Measurements from ENCODE around the gene SLC2A10.

The SLC2A10 gene

DNA sequence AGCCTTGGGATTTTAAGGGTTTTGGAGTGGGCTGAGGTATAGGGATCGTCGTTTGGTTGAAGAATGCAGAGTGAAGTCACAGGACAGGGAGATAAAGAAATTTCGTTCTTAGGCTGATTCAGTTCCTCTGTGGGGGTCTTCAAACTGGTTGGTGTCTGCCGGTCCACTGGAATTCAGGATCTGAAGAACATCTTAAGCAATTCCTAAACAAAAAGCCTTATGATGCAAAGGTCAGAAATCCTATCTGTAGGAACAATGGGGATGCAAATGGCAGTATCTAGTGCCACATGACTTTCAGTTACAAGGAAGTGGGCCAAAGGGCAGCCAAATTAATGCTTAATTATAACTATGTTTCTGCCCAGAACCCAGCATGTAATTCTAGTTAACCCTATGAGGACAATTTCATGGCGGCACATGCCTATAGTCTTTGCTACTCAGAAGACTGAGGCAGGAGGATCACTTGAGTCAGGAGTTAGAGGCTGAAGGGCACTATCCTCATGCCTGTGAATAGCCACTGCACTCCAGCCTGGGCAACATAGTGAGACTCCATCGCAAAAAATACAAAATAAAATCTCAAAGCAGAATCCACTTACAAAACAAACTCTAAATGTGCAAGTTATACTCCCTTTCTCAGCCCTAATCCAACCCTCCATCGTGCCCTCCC, 4.6 kb upstream of the SLC2A10 start:
- no peak for DNase-seq

DNA sequence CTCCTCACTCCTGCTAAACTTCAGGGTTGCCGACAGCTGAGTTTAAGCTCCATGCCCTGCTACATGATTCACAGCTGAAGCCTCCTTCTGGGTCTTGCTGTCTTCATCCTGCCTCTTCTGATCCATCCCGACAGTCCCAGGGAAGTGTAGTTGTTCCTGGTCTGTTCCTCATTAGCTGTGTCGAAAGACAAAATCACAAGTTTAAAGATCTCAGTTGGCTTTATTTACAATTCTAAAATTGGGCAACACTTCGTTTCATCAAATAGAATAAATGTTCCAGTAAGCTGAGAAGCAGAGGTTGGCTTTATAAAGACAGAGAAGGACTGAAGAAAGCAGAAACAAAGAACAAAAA, 4.1 kb upstream of the SLC2A10 start:
- DNase-seq: no peak

DNA sequence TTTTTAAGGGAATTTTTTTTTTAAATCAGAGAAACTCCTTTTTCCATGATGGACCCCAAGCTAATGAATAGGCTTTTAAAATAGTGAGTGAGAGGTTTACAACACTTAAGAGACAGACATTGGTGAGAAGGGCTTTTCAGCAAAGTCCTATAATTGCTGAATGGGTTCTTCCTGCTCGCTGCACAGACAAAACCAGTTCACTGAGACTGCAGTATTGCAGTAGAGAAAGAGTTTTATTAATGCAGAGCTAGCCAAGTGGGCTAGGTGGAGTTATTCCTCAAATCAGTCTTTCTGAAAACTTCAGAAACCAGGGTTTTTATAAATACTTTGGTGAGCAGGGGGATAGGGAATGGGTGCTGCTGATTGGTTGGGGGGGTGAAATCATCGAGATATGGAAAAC, 3.2 kb upstream of the SLC2A10 start:
- DNase-seq: no peak

DNA sequence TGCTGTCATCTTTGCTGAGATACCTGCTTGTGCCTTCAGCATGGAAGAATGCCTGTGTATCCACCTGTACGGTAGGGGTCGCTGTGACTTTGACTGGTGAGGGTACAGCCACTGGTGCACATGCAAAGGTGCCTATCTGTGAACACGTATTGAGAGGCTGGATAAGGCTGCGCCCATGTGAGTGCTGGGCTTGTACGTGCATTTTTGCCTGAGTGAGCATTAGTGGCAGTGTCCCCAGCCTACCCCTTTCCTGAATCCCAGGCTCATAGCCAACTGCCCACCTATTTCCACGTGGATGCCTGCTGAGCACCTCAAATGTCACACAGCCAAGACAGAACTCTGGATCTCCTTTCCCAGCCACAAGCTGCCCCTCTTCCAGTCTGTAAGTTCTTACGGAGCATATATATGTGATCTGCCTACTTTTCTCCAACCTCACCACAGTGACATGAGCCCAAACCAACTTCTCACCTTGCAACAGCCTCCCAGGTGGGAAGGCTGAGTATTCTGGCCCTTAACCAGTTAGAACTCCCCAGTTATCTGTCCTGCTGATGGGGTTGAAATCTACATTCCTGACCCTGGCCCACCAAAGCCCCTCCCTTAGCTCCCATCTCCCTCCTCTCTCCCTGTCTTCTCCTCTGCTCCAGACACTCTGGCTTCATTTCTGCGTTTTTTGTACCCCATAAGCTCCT, 1.1 kb upstream of the SLC2A10 start:
- no peak for DNase-seq

DNA sequence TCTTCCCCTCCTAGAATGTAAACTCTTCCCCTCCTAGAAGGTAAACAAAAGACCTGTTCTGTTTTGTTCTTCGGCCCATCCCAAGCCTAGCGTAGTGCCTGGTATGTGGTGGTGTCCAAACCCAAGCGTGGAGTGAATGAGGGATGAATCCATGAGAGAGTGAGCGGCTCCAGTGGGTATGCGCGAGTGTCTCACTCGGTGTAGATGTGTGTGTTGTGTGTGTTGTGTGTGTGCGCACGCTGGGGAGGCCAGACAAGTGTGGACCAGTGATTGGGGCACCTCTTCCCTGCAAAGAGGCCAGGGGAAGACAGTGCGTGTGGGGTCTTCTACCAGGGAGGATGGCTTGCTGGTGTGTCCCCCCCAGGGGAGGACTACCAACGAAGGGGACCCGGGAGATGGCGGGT, 392 bp upstream of the SLC2A10 start:
- no peak for DNase-seq

DNA sequence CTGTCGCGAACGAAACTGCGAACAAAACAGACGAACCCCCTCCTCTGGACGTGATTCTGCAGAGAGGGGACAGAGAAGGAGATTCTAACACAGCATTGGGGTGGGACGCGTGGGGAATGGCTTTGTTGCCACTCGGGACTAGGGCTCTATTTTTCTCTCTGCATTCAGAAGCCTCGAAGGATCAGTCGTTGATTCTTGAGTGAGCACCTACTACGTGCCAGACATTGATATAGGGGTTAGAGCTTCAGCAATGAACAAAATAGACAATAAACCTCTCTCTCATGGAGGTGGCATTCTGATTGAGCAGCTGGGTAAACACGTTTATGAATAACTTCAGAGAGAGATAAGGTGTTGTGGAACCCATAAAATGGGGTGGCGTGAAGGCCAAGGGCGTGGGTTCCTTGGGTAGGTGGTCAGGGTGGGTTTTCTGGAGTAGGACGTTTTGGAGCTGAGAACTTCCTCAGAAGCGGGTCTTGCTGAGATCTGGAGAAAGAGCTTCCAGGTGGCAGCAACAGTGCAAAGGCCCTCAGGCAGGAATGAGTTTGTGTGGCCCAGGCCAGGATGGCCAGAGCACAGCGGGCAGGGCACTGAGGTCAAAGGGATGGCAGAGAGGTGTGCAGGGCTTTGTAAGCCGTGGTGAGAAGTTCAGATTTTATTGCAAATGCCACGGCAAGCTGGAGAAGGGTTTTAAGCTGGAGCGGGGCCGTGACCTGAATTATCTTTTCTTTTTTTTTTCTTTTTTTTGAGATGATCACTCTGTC, 884 bp downstream of the SLC2A10 start:
- no peak for DNase-seq

DNA sequence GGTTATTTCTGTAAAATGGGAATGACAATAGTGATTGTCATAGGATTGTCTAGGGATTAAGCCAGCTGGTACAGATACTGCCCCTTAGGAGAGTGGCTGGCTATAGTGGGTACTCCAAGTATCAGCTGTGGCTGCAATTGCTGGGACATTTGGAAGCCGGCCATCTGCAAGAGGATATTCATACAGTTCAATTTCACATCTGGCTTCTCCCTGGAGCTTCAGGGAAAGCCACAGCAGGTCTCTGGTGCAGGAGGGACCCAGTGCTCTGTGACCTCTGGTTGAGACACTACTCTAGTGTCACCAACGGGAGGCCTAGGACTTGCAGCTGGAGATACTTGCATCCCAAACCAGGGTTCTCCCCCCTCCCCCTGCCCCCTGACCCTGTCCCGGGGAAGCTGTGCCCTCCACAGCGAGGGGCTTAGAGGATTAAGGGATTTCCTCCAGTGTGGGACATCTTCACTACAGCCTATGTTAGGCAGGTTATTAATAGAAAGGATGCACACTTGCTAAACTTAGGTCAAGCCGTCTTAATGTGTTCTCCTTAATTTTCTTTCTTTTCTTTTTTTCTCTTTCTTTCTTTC, 2.7 kb downstream of the SLC2A10 start:
- DNase-seq: no peak

DNA sequence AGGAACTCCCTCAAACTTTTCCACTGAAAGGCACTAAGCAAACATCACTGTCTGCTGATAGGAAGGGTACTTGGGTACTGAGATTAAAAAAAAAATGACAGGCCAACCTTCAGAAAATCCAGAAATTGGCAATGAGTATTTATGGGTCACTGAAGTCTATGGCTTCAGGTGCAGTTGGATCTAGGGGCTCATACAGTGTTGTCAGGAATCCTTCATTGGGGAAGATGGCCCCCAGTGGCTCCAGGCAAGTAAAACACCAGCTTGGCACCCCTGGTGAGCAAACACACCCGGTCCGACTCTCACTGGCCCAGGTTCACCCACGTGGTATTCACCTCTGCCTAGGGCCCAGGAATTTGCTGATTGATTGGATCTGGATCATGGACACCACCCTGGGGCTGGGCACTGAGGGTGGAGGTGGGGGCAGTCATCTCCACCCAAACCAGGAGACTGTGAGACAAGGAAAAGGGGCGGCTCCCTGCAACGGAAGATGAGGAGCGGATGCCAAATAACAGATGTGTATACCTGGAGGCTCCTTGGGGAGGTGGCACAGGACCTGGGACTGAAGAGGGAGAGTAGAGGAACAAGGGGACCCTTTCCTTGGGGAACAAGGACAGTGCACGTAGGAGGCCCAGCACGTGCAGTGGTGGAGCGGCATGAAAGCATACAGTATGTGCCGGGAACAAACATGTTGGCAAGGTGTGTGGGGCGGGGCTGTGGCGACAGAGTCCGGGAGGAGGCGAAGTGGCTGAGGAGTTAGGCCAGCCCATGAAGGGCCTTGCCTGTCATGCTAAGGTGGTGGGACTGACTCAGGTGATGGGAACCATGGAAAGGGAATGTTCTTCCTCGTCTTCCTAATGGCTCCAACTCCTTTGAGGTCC, 4.7 kb downstream of the SLC2A10 start:
- no peak for DNase-seq

DNA sequence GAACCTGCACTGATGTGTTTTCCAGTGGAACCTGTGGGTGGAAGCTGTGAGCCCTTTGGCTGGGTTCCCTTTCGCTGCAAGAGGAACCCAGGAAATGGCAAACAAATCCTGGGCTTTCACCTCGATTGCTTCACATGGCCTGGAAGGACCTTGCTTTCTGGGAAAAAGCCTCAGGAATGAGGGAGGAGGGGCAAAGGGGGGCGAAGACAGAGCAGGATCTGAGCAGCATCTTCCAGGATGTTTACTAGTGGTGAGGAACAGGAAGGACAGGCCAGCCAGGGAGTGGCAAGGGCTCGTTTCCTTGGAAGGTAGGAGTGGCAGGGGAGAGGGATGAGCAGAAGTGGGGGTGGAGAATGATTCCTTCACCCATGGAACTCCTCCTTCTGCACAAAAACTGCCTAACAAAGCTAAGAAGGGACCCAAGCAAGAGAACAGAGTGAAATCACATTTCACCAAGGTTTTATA, 5.9 kb downstream of the SLC2A10 start:
- DNase-seq: no peak

DNA sequence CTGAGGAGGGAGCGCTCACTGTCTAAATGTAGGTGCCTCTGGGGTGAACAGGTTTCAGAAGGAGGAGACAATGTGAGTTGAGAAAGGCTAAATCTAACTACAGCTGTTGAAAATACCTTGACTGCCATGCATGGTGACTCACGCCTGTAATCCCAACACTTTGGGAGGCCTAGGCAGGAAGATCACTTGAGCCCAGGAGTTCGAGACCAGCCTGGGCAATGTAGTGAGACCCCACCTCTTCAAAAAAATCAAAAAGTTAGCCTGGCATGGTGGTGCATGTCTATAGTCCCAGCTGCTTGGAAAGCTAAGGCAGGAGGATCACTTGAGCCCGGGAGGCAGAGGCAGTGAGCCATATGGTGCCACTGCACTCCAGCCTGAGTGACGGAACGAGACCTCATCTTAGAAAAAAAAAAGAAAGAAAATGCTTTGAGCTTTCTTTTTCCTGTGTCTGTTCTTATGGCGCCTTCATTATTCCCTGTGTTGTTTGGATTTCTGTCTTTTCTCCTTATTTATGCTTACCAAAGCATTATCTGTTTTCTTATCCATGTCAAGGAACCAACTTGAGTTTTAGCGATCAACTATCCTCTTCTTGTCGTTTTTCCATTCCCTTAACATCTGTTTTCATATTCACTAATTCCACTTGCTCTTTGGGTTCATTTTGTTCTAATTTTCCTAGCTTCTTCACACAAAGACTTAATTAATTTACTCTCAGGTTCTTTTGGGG, 8.5 kb downstream of the SLC2A10 start:
- no peak for DNase-seq

DNA sequence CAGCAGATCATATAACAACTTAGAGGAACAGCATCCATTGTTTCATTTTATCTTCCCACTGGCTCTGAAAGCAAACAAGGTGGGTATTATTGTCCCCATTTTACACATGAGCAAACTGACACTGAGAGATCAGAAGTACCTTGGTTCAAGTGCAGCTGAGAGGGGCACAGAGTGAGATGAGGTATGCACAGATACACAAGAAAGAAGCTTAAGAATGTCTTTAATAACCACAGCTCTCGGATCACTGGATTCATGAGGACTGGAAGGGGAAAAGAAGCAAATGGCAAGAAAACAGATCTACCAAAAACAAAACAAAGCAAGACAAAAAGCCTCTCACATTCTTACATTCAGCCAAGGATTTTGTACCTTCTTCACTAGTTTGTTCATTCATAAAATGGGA, 10.6 kb downstream of the SLC2A10 start:
- DNase-seq: no peak

DNA sequence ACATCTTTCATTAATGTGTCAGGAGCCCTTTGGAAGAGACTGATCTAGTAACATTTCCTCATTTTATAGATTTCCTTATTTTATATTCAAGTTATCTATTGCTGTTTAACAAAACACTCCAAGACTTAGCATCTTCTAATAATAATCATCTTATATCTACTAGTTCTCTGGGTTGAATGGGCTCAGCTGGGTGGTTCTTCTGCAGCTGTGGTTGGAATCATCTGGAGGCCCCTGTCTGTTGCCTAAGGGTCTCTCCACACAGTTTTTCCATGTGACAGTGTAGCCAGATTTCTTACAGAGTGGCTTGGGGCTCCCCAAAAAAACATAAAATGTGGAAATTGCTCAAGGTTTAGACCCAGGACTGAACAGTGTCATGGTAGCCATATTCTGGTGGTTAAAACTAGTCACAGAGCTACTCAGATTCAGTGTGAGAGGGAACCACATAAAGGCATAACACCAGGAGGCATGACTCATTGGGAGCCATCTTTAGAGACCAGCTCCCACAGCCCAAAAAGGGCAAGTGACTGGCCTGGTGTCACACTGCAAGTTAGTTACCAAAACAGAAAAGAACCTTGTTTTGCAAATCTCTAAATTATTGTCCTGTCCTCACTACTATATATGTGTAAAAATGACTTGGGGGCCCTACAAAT, 11.5 kb downstream of the SLC2A10 start:
- DNase-seq: no peak

DNA sequence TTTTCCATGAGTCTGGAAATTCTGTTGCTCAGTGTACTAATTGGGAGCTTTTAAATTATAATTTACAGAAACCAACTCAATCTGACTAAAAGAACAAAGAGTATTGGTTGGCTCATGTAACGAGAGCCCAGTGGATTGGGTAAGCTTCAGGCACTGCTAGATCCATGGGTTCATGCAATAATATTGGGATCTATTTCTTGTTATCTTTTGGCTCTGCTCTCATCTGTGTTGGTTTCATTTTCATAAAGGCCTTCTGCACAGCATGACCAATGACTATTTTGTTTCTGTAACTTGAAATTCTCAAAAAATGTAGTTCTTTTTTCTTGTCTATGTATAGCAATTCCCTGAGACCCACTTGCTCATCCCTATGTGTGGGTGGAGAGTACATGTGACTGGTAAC, 12.0 kb downstream of the SLC2A10 start:
- DNase-seq: no peak

DNA sequence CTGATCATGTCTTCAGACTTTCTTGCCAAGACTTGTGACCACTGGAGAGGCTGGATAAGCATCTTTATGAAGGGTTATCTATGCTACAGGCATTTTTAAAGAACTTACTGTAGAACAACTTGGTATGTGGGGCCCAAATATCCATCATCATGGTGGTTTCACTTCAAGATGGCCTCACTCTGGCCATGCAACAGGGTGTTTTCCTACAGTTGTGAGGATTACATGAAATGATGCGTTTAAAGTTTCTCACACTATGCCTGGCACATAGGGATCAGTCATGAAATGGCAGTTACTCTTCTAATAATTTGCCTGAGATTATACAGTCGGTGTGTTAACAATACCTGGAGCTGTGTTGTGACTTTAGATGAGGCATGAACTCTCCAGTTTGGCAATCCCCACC, 13.0 kb downstream of the SLC2A10 start:
- DNase-seq: no peak

DNA sequence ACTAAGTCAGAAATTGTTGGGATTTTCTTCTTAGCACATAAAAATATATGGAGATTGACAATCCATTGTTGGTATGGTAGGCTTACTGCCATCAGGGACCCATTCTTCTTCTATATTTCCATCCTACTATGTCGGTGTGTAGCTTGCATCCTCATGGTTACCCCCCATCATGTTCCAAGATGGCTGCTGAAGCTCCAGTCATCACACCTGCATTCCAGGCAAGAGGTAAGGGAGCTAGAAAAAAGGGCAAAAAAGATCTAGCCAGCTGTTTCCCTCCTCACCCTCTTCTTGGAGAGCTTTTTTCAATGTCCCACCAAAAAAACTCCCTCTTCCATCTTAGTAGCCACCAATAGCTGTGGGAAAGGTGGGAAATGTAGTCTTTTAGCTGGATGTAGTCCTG, 13.6 kb downstream of the SLC2A10 start:
- DNase-seq: no peak

DNA sequence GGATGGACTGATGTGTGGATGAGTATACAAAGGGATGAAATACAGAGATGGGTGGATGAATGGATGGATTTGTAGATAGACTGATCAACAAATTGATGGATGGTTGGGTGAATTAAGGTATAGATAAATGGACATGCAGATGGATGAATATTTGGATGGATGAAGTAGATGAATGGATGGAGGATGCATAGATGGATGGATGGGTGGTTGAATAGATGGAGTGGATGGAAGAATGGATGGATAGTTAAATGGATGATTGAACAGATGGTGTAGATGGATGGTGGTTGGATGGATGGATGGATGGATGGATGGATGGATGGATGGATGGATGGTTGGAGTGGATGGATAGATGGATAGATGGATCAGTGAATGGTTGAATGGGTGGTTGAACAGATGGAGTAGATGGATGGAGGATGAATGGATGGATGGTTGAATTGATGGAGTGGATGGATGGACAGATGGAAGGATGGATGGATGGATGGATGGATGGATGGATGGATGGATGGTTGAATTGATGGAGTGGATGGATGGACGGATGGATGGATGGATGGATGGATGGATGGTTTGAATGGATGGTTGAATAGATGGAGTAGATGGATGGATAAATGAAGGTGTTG, 15.0 kb downstream of the SLC2A10 start:
- DNase-seq: no peak

DNA sequence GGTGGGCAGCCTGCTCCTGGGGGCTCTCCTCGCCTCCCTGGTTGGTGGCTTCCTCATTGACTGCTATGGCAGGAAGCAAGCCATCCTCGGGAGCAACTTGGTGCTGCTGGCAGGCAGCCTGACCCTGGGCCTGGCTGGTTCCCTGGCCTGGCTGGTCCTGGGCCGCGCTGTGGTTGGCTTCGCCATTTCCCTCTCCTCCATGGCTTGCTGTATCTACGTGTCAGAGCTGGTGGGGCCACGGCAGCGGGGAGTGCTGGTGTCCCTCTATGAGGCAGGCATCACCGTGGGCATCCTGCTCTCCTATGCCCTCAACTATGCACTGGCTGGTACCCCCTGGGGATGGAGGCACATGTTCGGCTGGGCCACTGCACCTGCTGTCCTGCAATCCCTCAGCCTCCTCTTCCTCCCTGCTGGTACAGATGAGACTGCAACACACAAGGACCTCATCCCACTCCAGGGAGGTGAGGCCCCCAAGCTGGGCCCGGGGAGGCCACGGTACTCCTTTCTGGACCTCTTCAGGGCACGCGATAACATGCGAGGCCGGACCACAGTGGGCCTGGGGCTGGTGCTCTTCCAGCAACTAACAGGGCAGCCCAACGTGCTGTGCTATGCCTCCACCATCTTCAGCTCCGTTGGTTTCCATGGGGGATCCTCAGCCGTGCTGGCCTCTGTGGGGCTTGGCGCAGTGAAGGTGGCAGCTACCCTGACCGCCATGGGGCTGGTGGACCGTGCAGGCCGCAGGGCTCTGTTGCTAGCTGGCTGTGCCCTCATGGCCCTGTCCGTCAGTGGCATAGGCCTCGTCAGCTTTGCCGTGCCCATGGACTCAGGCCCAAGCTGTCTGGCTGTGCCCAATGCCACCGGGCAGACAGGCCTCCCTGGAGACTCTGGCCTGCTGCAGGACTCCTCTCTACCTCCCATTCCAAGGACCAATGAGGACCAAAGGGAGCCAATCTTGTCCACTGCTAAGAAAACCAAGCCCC, 16.0 kb downstream of the SLC2A10 start:
- no peak for DNase-seq

DNA sequence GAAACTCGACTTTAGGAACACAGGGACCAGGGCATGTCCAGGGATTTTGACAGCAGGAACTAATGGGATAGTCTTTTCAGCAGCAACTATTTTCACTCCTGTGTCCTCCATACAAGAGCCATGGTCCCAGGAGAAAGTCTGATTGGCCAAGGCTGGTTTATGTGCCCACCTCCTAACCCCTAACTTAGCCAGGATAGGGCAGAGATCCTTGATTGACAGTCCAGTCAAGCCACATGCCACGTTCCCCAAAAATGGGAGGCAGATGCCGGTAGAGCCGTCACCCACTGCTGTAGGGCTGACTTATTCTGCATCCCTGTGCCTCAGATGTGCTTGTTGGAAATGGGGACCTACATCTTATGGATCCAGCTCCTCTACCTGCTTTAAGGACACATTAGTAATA, 22.3 kb downstream of the SLC2A10 start:
- no peak for DNase-seq

DNA sequence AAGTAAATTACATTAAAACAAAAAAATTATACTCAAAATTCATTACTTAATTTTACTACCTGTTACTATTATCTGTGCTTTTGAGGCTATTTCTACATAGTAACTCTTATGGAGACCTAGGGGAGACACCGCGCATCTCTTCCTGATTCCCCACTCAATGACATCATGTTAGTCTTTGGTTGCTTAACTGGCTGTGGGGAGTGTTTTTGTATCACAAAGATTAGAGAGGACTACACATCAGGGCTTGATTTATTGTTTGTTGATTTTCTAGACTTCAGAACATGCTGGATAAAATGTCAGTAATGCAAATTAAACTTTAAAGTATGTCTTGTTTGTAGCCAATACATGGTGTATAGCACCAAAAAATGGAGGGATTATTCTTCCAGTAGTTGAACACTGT, 26.0 kb downstream of the SLC2A10 start:
- DNase-seq: no peak
